ENCODE measurements around the gene MEF2B.
"Not testable (repeated sequence)": the region's sequence is repeated elsewhere in the genome, so short reads cannot be mapped to it uniquely, and the experiment has no call there.

Gene MEF2B

DNA sequence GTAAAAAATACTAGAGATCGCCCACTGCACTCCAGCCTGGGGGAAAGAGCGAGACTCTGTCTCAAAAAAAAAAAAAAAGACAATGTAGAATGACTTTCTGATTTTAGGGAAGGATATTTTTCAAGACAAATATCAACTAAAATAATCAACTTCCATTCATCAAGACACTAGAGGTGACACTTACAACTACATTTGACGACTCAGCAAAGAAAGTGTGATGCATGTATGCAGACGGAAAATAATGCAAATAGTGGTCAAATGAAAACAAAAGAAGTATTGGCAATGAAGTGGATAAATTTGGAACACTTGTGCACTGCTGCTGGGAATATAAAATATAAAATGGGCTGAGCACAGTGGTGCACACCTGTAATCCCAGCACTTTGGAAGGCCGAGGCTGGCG is 44.0 kb downstream of the MEF2B start:
- DNase-seq (ENCODE audit: low spot score) = no peak

DNA sequence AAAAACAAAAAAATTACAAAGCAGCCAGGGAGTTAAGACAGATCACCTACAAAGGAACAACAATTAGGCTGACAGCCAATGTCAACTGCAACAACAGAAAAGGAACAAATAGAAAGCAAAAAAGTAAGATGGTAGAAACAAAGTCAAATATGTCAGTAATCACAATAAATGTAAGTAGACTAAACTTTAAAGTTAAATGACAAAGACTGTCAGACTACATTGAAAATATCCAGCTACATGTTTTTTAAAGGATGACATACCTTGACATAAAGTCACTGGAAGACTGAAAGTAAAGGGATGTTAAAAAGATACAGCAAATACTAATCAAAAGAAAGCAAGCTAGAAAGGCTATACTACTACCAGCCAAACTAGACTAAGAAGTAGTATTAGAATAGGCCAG is 46.7 kb downstream of the MEF2B start:
- no peak for DNase-seq (ENCODE audit: low spot score)

DNA sequence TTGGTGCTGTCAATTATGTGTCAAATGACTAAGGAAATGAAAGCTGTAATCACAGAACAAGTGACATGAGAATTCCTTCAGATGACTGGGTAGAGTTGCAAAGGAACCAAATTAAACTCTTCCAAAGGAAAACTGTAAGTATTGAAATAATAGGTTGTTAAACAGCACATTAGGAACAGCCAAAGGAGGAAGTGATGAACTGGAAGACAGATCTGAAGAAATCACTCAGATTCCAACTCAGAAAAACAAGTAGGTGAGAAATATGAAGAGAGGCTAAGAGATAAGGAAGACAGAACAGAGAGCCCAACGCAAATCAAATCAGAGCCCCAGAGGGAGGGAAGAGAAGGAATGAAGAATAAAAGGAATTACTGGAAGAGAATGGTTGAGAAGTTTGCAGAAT is 47.2 kb downstream of the MEF2B start:
- DNase-seq (ENCODE audit: low spot score) = no peak

DNA sequence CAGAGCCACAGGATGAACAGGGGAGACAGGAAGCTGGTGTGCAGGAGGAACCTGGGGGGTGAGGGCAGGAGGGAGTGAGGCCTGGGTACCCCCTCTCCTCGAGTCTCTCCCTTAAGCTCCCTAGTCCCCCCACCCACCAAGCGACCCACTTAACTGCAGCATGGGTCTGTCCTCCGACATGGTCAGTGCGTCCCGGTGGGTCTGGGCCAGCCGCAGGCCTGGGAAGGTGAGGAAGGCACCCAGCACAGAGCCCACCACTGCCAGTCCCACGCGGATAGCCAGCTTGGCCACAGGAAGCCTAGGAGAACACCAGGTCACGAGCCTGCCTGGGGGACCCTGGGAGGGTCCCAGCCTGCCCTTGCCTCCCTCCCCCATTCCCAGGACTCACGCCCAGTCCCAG is 48.7 kb downstream of the MEF2B start:
- no peak for DNase-seq (ENCODE audit: low spot score)

DNA sequence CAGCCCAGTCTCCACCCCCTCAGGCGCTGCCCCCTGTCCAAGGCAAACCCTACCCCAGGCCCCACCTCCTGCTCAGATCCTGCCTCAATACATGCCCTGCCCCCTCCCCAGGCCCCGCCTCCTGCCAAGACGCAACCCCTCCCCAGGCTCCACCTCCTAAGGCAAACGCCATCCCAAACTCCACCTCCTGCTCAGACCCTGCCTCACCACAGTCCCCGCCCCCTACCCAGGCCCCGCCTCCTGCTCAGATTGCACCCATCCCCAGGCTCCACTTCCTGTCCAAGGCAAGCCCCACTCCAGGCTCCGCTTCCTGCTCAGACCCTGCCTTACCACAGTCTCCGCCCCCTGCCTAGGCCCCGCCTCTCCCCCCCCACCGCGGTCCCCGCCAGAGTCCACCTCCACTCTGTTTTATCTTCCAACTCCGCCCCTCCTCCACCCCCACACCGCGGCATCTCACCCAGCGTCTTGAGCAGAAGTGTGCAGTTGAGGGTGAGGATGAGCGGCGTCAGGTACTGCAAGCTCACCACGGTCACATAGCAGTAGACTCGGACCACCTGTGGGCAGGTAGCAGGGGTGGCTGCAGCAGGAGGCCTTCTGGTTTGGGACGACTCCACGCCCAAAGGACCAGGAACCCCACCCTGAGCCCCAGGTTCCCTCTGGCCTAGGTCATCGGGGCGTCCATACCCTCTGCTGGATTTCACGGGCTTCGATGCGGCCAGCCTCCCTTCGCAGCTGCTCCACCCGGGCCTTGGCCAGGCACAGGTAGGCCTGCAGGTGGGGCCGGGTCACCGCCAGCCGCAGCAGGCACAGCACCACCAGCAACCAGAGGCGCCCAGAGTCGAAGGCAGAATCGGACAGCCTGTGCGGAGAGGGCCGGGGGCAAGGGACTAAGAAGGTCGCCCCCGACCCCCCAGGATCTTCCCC is 49.5 kb downstream of the MEF2B start:
- DNase-seq (ENCODE audit: low spot score) = peak; percentile 49

DNA sequence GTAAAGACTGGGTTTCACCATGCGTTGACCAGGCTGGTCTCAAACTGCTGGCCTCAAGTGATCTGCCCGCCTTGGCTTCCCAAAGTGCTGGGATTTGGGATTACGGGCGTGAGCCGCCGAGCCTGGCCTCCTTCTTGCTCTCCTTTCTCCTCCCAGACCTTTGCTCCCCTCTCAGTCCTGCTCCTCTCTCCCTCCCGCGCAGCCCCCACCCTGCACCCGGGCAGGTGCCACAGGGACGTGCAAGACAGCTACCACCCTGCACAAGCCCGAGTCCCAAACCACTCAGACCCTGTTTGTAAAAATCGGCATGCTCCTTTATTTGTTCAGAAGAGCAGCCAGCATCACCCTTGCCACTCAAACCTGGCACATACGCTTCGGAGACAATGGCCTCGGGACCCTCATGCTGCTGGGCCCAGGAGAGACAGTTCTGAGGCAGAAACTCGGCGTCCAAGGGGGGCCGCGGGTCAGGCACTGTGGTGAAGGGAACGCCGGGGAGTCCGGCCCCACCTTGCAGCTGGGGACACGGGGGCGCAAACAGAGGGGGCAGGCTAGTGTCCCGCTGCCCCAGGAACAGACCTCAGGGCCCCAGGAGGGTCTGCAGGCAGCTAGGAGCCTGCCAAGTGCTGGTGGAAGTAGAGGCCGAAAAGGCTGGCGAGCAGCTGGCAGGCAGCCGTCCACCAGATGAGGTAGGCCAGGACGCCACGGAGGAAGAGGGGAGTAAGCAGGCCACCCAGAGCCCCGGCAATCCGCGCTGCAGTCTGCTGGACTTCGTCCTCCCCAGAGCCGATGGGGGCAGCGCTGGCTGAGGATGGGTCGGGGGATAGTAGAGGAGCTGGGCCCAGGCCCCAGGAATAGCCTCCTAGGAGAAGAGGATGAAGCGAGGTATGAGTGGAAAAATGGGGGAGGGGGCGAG is 50.5 kb downstream of the MEF2B start:
- no peak for DNase-seq (ENCODE audit: low spot score)

DNA sequence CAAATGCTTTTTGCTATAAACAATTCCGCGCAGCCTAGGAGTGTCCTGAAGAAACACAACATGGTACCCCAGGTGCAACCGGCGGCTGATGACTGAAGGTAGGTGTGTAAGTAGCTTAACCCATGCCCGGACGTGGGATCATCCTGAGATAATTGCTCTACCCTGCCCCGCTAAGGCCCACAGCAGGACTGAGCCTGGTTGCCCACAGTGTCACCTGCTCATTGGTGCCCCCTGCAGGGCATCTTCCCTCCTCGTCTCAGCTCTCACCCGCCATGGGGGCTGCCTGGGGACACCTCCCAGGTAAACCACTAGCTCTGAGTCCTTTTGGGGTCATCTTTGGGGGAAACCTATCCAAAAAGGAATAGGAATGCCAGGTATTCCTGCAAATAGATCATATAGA is 54.1 kb downstream of the MEF2B start:
- no peak for DNase-seq (ENCODE audit: low spot score)

DNA sequence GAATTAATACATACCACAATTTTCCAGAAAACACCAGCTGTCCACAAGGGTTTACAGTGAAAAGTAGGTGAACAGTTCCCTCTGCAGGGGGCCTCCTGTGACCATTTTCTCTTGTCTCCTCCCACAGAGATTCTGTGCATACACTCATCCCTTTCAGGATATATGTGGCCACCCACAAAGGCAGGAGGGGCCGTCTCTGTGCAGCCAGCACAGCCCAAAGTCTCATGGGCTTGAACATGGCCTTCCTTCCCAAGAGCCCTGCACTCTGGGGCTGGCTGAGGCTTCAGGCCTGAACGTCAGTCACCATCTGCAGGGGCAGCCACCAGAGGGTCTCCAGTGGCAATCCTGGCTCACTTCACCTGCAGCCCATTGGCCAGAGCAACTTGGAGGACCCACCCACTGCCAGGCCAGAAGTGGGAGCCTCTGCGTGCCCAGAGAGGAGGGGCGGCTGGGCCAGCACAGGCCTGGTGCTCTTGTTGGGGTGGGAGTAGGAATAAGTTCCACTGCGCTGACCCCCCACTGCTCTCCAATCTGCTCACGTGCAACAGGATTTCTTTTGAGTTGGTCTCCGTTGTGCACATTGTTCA is 56.9 kb downstream of the MEF2B start:
- DNase-seq (ENCODE audit: low spot score) = peak; percentile 40

DNA sequence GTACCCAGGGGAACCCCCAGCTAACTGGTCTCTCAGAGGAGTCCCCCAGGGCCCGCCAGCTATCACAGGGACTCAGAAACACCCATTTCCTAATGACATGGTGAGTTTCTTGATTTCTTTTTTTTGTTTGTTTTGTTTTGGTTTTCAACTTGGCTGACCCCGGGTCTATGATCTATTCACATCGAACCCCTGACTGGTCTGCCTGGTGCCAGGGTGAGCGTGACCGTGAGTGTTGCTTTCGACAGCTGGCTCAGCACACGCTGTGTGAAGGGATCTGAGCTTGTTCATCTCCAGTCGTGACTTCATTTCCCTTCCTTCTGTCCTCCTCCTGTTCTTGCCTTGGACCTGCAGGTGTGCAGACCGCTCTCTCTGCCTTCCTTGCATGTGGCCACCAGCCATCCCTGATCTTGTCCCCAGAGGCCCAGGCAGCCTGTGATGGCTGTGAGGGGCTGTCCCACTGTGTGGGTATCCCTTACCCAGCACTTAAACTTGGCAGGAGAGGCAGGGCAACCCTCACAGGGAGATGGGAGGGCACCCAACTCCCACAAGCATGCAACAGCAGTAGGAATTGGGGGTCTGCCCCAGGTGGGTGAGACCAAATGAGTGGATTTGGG is 58.0 kb downstream of the MEF2B start:
- no peak for DNase-seq (ENCODE audit: low spot score)

DNA sequence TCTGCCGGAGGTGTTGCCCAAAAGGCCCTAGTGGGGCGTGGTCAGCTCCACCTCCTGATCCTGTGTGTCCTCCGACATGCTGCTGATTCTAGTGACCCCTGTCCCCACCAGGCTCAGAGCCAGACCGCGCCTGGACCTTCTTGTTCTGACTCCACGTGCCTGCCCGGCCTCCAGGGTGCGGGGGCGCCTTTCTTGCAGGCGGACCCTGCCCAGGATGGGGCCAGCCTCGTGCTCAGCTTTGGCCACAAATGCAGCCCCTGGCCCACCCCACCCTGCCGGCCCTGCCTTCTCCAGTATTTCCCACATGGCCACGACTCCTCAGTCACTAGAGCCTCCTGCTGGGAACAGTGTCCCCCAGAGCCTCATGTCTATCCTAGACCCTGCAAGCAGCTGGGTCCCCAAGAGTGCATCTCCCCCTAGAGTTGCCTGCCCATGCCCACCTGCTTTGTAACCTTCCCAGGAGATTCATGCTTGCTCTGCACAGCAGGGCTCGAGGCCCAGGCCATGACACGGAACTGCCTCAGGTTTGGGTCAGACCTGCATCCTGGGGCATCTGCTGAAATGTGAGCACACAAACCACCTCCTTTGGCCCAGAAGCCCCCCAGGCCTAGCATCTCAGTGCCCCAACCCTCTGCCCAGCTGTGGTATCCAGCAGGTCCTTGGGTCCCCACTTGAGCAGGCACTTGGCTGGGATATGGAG is 58.8 kb downstream of the MEF2B start:
- no peak for DNase-seq (ENCODE audit: low spot score)

DNA sequence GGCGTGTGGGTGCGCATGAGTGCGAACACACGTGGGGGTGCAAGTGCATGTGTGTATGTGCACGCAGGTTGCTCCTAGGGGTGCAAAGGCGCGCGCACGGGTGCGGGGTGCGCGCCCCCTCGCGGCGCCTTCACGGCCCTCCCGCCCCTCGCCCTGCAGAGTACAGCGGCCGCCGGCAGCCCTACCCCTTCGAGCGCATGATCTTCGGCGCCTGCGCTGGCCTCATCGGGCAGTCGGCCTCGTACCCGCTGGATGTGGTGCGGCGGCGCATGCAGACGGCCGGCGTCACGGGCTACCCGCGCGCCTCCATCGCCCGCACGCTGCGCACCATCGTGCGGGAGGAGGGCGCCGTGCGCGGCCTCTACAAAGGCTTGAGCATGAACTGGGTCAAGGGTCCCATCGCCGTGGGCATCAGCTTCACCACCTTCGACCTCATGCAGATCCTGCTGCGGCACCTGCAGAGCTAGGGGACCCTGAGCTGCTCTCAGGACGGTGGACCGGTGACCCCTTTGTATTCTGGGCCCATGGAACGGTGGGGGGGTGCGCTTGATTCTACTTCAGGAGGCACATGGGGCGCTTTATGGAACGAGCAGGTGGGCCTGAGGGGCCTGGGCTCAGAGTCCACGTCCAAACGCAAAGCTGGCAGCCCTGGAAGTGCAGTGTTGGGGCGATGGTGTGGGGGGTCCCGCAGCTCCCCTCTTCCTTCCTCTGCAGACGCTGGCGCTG is 59.5 kb downstream of the MEF2B start:
- DNase-seq (ENCODE audit: low spot score) = no peak

DNA sequence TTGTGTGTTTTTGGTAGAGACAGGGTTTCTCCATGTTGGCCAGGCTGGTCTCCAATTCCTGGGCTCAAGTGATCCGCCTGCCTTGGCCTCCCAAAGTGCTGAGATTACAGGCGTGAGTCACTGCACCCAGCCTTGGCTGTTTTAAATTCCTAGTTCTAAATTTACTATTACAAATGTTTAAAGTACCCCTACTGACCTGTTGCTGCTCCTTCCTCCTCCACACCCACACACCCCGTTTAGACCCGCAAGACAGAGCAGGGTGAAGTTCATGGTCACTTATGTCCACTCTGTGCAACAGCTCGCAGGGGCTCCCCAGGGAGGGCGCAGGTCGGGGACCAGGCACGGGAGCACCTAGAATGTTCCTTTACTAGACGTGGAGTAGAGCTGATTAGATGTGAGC is 60.5 kb downstream of the MEF2B start:
- no peak for DNase-seq (ENCODE audit: low spot score)

DNA sequence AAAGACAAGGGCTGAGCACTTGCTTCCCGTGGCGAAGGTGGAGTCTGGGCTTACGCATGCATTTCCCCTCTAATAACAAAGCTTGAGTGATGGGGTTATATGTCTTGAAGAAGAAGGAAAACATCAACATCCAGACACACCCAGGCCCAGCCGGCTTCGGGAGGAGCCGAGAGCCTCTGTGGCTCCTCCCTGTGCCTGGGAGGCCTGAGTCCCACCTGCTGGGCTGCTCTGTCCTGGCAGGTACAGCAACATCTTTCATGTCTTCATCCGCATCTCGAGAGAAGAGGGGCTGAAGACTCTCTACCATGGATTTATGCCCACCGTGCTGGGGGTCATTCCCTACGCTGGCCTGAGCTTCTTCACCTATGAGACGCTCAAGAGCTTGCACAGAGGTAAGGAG is 62.4 kb downstream of the MEF2B start:
- no peak for DNase-seq (ENCODE audit: low spot score)

DNA sequence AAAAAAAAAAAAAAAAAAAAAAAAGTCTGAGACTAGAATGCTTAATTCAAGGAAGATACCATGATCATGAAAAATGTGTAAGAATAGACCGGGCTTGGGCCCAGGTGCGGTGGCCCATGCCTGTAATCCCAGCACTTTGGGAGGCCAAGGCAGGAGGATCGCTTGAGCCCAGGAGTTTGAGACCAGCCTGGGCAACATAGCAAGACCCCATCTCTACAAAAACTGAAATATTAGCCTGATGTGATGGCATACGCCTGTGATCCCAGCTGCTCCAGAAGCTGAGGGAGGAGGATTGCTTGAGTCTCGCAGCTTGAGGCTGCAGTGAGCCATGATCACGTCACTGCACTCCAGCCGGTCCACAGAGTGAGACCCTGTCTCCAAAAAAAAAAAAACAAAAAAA is 63.1 kb downstream of the MEF2B start:
- not testable (repeated sequence) for DNase-seq (ENCODE audit: low spot score)

DNA sequence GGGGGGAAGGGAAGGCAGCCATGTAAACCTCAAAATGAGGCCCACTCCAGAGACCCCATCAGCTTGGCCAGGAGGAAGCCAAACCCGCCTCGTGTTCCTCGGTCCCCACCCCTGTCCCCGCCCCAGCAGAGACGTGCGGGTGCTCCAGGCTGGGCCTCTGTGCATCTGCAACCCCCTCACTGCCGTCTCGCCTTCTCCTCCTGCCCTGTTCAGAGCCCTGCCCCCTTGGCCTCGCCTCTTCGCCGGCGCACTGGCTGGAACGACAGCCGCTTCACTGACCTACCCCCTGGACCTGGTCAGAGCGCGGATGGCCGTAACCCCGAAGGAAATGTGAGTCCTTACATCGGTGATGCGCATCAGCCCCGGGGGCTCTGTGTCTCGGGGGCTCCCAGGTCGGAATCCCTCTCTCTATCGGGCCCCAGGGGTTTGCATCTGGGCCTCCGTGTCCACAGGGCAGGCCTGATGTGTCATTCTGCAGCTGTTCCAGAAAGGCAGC is 64.0 kb downstream of the MEF2B start:
- no peak for DNase-seq (ENCODE audit: low spot score)

DNA sequence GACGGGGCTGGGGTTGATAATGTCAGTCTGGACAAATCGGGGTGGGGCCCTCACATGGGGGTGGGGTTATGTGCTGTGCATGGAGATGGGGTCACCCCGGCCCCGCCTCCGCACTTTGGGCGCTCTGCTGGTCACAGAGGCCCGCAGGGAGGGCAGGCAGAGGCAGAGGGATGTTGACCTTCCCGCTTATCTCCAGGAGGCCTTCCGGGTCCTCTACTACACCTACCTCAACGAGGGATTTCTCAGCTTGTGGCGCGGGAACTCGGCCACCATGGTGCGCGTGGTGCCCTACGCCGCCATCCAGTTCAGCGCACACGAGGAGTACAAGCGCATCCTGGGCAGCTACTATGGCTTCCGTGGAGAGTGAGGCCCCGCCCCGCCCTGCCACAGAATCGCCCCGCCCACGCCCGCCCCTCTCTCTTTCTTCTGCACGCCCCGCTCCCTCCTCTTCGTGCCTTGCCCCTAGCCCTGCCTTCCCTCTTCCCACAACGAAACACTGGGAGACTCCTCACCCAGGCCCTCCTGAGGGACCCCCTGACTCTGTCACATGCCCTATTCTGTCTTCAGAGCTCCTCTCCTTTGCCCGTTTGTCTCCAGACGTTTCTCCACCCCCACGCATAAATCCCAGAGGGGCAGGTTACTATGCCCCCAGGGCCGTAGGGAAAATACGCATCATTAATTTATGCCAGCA is 64.6 kb downstream of the MEF2B start:
- DNase-seq (ENCODE audit: low spot score) = no peak

DNA sequence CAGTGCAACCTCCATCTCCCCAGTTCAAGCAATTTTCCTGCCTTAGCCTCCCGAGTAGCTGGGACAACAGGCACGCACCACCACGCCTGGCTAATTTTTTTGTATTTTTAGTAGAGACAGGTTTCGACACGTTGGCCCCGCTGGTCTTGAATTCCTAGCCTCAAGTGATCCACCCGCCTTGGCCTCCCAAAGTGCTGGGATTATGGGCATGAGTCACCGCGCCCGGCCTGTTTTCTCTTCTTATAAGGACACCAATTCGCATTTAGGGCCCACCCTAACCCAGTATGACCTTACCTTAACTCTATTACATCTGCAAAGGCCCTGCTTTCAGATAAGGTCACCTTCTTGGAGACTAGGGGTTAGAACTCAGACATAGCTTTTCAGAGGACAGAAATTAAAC is 66.9 kb downstream of the MEF2B start:
- no peak for DNase-seq (ENCODE audit: low spot score)

DNA sequence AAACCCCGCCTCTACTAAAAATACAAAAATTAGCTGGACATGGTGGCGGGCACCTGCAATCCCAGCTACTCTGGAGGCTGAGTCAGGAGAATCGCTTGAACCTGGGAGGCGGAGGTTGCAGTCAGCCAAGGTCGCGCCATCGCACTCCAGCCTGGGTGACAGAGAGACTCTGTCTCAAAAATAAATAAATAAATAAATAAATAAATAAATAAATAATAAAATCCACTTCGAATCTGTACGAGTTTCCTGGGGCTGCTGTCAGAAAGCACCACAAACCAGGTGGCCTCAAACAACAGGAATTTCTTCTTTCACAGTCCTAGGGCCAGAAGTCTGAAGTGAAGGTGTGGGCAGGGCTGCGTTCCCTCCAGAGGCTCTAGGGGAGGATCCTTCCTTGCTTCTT is 67.5 kb downstream of the MEF2B start:
- not testable (repeated sequence) for DNase-seq (ENCODE audit: low spot score)

DNA sequence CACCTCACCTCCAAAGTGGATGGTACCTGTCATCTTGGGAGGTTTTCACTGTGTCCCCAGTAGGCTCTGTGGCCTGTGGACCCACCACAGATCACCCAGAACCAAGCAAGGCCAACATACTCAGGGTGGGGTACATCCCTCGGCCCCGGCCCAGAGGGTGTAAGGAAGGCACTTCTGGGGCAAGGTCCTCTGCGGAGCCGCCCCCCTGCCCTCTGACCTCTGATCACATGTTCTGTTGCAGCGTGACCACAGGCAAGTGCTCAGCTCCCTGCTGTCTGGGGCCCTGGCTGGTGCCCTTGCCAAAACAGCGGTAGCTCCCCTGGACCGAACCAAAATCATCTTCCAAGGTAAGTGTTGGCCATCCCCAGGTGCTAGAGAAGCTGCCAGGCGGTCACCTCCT is 68.5 kb downstream of the MEF2B start:
- DNase-seq (ENCODE audit: low spot score) = no peak
